Parathyroid adenoma (tissue), 2 donors: ENCODE results near the gene GPR179.
A peak's percentile ranks its signal among the peaks of the same experiment; 100 is the strongest.

Experiments
- H2AFZ ChIP-seq: fragments of 300-600 bp; sonication (generic); one replicate; pipeline ENCODE4 v1.7.0; 2017; ENCODE audit warnings: antibody characterized with exemption, mild to moderate bottlenecking
- H3K27ac ChIP-seq: fragments of 300-600 bp; sonication (generic); one replicate; pipeline ENCODE4 v1.7.0; 2017
- H3K27me3 ChIP-seq: fragments of 300-600 bp; sonication (generic); one replicate; pipeline ENCODE4 v1.7.0; 2017; ENCODE audit warnings: low read length; ENCODE audit not compliant: control insufficient read depth, insufficient read depth
- H3K36me3 ChIP-seq: fragments of 300-600 bp; sonication (generic); one replicate; pipeline ENCODE4 v1.7.0; 2017; ENCODE audit warnings: low read length; ENCODE audit not compliant: control insufficient read depth, insufficient read depth
- H3K4me1 ChIP-seq: fragments of 300-600 bp; sonication (generic); one replicate; pipeline ENCODE4 v1.7.0; 2017; ENCODE audit warnings: control low read depth
- H3K4me2 ChIP-seq: fragments of 300-600 bp; sonication (generic); one replicate; pipeline ENCODE4 v1.7.0; 2017; ENCODE audit warnings: low read length
- H3K4me3 ChIP-seq: fragments of 300-600 bp; sonication (generic); one replicate; pipeline ENCODE4 v1.7.0; 2017; ENCODE audit warnings: low read depth, low read length
- H3K79me2 ChIP-seq: fragments of 300-600 bp; sonication (generic); one replicate; pipeline ENCODE4 v1.7.0; 2017; ENCODE audit warnings: control low read depth
- H3K9ac ChIP-seq: fragments of 300-600 bp; sonication (generic); one replicate; pipeline ENCODE4 v1.7.0; 2017; ENCODE audit warnings: mild to moderate bottlenecking
- H3K9me3 ChIP-seq: fragments of 300-600 bp; sonication (generic); one replicate; pipeline ENCODE4 v1.7.0; 2017; ENCODE audit warnings: low read length; ENCODE audit not compliant: control insufficient read depth
- TF ChIP-seq, protein P1 (sequence below): fragments of 300-600 bp; sonication (generic); IDR thresholded peaks from one replicate; pipeline ENCODE4 v1.7.0; 2017; ENCODE audit warnings: antibody characterized with exemption, mild to moderate bottlenecking
- donor health status: primary hyperparathyroidism.

The GPR179 gene

DNA sequence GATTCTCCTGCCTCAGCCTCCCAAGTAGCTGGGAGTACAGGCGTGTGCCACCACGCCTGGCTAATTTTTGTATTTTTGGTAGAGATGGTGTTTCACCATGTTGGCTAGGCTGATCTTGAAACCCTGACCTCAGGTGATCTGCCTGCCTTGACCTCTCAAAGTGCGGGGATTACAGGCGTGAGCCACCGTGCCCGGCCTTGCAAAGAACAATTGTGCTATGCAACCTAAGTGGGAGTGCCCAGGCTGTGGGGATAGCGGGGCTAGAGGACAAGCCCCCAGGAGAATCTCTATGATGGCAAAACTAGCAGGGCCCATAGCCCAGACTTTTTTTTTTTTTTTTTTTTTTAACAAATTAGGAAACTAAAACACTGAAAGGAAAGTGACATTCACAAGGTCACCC, 2.0 kb upstream of the GPR179 start:
- H3K27ac ChIP-seq = no peak overlapping the region
- no peaks in the 10 kb centered on the region for H3K79me2 ChIP-seq
- peaks cover 8% of the 10 kb centered on the region for H3K4me1 ChIP-seq
- H3K4me3 ChIP-seq = no peak overlapping the region
- H3K9ac ChIP-seq = no peak overlapping the region
- no peak overlapping the region for H2AFZ ChIP-seq
- TF ChIP-seq, protein P1, sequence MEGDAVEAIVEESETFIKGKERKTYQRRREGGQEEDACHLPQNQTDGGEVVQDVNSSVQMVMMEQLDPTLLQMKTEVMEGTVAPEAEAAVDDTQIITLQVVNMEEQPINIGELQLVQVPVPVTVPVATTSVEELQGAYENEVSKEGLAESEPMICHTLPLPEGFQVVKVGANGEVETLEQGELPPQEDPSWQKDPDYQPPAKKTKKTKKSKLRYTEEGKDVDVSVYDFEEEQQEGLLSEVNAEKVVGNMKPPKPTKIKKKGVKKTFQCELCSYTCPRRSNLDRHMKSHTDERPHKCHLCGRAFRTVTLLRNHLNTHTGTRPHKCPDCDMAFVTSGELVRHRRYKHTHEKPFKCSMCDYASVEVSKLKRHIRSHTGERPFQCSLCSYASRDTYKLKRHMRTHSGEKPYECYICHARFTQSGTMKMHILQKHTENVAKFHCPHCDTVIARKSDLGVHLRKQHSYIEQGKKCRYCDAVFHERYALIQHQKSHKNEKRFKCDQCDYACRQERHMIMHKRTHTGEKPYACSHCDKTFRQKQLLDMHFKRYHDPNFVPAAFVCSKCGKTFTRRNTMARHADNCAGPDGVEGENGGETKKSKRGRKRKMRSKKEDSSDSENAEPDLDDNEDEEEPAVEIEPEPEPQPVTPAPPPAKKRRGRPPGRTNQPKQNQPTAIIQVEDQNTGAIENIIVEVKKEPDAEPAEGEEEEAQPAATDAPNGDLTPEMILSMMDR = no peak
- no peaks in the 10 kb centered on the region for H3K36me3 ChIP-seq
- H3K9me3 ChIP-seq = no peaks in the 10 kb centered on the region
- H3K4me2 ChIP-seq = no peak overlapping the region
- no peaks in the 10 kb centered on the region for H3K27me3 ChIP-seq

DNA sequence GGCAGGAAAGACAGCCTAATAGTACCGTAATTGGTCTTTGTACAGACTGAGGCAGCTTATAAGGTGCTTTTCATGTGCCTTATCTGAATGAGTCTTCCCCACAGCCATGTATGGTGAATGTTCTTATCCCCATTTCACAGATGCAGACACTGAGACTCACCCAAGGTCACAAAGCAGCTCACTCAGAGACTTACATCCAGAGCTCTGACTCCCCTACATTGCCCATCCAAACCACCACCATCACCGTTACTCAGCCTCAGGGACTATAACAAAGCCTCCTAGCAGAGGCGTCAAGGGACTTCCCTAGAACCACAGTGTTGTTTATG, 627 bp upstream of the GPR179 start:
- no peaks in the 10 kb centered on the region for H3K79me2 ChIP-seq
- no peak overlapping the region for H3K4me3 ChIP-seq
- no peaks in the 10 kb centered on the region for H3K27me3 ChIP-seq
- H3K27ac ChIP-seq = no peak overlapping the region
- TF ChIP-seq, protein P1 = no peak
- H3K4me2 ChIP-seq = no peak overlapping the region
- no peak overlapping the region for H2AFZ ChIP-seq
- H3K4me1 ChIP-seq = peaks cover 8% of the 10 kb centered on the region
- no peaks in the 10 kb centered on the region for H3K9me3 ChIP-seq
- no peak overlapping the region for H3K9ac ChIP-seq
- H3K36me3 ChIP-seq = no peaks in the 10 kb centered on the region

DNA sequence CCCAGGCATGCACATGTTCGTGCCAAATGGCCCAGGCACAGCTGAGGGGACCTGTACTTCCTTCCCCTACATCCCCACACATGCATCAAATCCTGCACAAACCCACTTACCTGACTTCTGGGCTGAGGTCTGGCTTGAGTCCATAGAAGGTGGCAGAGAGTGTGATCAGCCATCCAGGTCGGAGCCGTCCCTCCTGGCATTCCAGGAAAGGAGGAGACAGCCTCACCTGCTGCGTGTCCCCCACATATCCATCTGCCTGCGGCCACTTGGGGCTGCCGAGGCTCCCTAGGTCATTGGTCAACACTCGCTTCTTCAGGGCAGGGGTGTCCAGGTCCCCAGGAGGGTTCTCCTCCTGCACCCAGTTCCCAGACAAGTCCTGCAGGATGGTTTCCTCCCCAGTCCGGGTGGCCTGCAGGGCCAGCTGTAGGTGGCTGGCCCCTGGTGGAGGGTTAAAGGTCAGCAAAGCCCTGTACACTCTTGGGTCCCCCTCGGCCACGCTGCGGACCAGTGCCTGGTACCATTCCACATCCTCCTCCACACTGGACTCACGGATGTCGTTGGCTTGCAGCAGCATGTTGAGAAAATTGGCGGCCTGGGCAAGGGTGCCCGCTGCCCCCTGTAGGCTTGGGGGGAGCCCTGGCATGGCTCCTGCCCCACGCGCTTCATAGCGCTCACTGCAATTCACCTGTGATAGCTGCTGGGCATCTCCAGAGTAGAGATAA, 709 bp downstream of the GPR179 start:
- H3K27me3 ChIP-seq = no peaks in the 10 kb centered on the region
- no peak overlapping the region for H3K27ac ChIP-seq
- no peak overlapping the region for H3K4me2 ChIP-seq
- peaks cover 8% of the 10 kb centered on the region for H3K4me1 ChIP-seq
- no peak overlapping the region for H3K4me3 ChIP-seq
- H3K9ac ChIP-seq = no peak overlapping the region
- H3K9me3 ChIP-seq = no peaks in the 10 kb centered on the region
- TF ChIP-seq, protein P1 = no peak
- no peaks in the 10 kb centered on the region for H3K36me3 ChIP-seq
- no peaks in the 10 kb centered on the region for H3K79me2 ChIP-seq
- no peak overlapping the region for H2AFZ ChIP-seq

DNA sequence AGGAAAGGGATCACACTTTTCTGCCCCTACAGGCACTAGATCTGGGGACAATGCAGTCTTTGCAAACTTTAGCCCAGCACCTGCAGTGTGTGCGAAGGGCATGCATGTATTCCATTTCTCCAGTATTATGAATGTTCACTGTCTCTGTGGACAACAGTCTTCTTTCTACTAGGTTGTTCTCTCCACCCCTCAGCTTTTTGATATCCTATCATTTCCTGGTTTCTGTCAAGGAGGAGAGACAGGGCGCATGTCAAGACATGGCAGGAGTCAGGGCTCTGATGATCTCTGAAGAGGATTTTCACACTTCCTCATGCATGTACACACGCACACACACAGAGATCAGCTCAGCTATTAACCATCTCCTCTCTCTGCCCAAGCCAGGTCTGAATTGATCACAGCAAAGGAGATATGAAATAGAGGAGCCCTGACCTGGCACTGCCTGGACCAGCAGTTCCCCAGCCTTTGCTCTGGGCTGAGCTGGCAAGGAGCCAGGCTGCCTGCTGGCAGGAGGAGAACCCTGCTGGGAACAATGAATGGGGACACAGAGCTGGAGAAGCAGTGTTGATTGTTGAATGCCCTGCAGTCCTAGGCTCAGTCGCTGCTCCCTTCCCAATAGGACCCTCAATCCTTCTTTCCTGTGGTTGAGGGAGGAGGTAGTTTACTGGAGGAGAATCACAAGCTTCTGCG, 2.6 kb downstream of the GPR179 start:
- Histone ChIP-seq H3K9ac (no peak overlapping the region), H3K9me3 (no peaks in the 10 kb centered on the region)

More for the DNA sequence above, 2.6 kb downstream of the GPR179 start:
- TF ChIP-seq, protein P1 = no peak
- Histone ChIP-seq H3K4me3 (no peak overlapping the region), H2AFZ (peak overlapping the region; percentile 81), H3K79me2 (no peaks in the 10 kb centered on the region), H3K4me2 (no peak overlapping the region), H3K27me3 (no peaks in the 10 kb centered on the region), H3K27ac (no peak overlapping the region), H3K36me3 (no peaks in the 10 kb centered on the region), H3K4me1 (peaks cover 8% of the 10 kb centered on the region)
